NCI-H146 treated with DMSO at 0.1 percent for 48 hours (cell line): Measurements from ENCODE around the gene ADAMTS8.
"Not testable (repeated sequence)": the region's sequence is repeated elsewhere in the genome, so short reads cannot be mapped to it uniquely, and the experiment has no call there.

Experiments
- DNase-seq: peaks from one replicate; lab custom pipeline; 2025; ENCODE audit not compliant: unreplicated experiment; lab: John Stamatoyannopoulos, UW

Gene ADAMTS8

DNA sequence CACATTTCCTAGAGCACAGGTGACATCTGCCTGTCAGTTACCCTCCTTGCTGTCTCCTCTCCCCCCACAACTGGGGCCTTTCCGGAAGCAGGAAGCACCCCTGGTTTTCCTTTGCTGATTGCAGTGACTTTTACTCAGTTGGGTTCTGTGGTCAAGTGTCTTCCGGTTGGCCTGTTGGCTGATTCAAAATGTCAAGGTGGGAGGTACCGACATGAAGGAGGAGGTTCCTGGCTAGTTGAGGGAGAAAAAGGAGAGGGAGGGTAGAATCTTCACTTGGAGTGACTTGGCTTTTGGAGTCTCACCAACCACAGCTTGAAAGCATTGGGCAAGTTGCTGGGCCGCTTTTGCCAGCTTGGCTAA is 10.7 kb upstream of the ADAMTS8 start:
- no peak for DNase-seq

- not testable (repeated sequence) for DNase-seq
Measured at GRCh38 chr11:130438401-130439159, 10.2 kb upstream of the ADAMTS8 start.

DNA sequence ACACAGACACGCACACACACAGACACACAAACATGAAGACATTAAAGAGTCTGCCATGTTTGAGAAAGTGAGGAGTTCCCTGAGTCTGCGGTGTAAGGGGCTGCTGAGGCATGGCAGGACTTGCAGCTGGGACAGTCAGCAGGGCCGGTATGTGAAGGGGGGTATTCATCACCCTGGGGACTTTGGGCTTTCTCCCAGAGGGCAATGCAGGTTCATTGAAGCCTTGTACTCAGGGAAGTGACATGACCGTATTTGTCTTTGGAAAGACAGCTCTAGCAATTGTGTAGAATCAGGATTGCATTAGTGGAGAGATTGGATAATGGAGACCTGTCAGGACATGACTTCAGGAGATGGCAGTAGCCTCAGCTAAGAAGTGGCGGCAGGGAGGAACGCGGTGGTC is 9.4 kb upstream of the ADAMTS8 start:
- DNase-seq: no peak

- DNase-seq: no peak
Measured at GRCh38 chr11:130436171-130436570, 7.8 kb upstream of the ADAMTS8 start.

DNA sequence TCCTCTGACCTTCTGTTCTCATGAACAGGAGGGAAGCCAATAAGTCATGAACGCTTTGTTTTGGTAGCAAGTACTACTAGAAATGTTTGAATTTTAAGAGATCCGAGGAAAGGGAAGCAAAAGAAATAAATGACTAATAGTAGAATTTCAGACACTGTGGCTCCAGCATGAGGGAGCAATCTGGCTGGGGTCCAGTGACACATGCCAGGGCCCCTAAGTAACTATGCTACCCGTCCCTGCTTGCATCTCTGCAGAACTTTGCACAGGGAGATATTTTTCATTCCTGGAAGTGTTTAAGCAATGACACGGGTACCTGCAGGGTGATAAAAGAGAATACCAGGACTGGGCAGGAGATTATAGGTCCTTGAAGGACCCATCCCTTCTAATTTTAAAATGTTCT is 7.3 kb upstream of the ADAMTS8 start:
- no peak for DNase-seq

DNA sequence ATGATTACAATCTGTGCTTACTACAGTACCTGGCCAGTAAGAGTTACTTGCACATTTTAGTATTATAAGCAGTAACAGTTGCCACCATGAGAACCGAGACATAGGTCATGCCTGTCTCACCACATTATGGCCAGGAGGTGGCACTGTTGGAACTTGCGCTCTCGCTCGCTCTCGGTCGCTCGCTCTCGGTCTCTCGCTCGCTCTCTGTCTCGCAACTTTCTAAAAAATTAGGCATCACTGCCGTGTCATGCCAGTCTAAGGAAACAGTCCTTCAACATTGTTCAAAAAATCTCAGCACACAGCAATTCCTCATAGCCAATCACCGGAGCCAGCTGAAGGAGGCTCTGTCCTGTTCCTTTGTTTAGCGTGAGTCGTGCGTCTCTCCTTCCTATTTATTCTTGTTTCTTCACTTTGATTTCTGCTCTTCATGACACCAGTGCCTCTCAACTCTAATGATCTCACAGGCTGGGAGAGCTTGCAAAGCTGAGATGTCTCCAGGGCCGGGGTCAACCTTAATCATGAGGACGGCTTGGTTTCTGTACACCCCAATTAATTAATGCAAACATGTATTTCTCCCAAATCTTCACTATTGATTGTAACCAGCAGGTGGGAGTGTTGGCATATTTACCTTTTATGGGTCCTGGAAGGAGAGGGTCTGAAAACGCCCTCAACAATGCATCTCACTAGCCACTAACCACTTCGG is 6.3 kb upstream of the ADAMTS8 start:
- peak; percentile 60 for DNase-seq

GRCh38 chr11:130433357-130433756 is 4.9 kb upstream of the ADAMTS8 start:
- DNase-seq: no peak

GRCh38 chr11:130431801-130432200 is 3.4 kb upstream of the ADAMTS8 start:
- no peak for DNase-seq

DNA sequence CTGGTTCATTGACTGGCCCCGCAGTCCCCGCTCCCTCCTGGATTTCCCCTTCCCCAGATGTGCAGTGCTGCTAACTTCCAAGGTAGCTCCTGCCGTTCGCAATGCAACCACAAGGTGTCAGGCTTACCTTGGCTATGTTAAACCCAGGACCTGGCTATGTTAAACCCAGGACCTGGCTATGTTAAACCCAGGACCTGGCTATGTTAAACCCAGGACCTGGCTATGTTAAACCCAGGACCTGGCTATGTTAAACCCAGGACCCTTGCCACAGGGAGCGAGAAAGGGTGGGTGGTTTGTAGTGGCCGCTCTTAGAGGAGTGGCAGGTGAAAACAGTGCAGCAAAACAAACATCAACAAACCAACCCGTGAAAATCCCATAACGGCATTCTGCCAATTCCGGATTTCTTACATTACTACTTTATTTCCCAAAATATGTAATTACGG is 2.9 kb upstream of the ADAMTS8 start:
- no peak for DNase-seq

GRCh38 chr11:130429983-130430382 is 1.6 kb upstream of the ADAMTS8 start:
- no peak for DNase-seq

- no peak for DNase-seq
Measured at GRCh38 chr11:130429120-130429681, 792 bp upstream of the ADAMTS8 start.

- no peak for DNase-seq
Measured at GRCh38 chr11:130427581-130428315, 661 bp downstream of the ADAMTS8 start.

DNA sequence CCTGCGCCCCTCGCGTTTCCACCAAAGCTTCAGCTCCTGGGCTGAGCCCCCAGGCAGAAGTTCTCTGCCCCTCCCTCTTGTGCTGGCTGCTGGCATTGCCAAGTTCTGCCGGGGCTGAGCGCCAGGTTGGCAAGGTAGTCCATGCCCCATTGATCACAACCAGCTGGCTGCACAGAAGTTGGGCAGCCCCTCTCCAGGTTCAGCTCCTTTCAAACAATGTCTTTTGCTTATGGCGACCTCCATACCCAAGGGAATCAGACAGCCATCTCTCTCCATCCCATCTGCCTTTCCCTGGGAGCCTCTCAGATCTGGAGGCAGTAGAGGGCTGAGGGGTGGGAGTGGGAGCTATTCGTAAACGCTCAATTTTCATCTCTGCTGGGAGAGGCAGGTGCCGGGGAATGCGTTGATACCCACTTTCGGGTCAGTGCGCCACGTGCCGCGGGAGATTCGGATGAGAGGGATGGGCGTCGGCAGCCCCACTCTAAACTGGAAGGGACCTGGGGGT is 1.5 kb downstream of the ADAMTS8 start:
- DNase-seq: no peak

GRCh38 chr11:130426223-130426836 is 2.1 kb downstream of the ADAMTS8 start:
- DNase-seq: no peak

GRCh38 chr11:130425156-130425555 is 3.3 kb downstream of the ADAMTS8 start:
- no peak for DNase-seq

DNA sequence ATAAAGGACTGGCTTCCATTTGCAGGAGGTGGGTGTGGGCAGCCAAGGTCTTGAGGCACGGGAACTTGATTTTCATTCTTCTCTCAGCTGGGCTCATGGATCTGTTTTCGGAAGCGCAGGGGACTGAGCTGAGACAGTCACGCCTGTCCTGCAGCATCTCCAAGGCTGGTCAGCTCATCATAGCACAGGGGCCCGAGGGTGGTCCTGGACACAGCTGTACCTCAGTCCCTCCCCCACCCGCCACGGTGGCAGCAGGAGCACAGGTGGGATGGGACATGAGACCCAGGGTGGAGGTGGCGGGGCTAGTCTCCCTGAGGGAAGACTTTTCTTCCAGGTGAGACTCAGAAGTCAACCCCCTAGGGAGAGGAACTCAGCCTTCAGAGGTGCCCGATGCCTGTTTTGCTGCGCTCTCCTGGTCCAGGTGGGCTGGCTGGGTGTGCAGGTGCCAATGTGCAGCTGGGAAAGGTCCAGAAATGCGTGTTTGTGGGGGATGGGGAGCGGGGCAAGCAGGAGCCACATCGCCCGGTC is 3.7 kb downstream of the ADAMTS8 start:
- no peak for DNase-seq

DNA sequence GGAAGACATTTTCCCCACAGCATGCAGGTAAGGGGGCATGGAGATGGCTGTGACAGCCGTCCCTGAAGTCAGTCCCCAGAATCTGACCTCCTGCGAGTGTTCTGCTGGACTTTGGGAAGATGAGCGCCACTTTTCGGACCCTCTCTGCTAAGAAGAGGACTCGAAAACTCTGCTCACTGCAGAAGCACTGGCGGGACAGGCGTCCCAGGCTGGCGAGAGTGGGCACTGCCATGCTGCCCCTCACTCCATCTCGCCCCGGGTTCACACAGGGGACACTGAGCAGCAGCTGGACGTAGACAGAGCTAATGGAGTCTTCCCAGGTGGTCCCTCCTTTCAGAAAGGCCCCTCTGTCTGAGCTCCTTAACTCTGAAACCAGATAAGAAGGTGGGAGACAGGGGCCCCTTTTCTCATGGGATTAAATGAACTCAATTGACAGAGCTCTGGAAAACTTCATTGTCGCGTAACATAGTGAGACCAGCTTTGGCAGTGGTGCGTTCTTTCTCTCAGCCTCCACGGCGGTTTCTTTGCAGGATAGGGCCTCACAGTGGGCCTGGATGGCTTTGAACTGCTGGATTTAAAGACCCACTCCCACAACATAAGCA is 4.8 kb downstream of the ADAMTS8 start:
- no peak for DNase-seq

GRCh38 chr11:130422251-130422995 is 6.0 kb downstream of the ADAMTS8 start:
- DNase-seq: no peak

DNA sequence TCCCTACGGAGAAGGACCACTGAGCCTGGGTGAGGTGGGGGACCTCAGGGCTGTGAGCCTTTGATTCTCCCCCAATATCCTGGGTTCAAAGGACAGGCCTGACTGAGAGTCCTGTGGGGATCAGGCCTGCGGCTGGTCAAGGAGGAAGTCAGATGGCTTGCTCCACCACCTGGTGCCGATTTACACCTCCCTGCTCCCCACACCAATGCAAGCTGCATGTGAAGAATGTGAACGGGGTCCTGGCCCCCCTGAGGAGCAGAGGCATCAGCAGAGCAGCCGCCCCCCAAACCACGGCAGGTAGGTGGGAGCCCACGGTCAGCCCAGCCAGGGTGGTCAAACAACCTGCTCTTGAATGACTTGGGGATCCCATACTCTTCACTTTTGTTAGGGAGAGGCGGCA is 6.7 kb downstream of the ADAMTS8 start:
- DNase-seq: no peak

- no peak for DNase-seq
Measured at GRCh38 chr11:130421199-130421585, 7.2 kb downstream of the ADAMTS8 start.
